GM23338 (cell line): Measurements from ENCODE around the gene GHR. TPM values are rescaled to one million over a fixed set of nuclear protein-coding genes. Genes with fewer than 3 reads are reported as not detected.

Experiments
- ATAC-seq: fragments of 200-7000 bp; cut with Tn5 transposase; 3 replicates; pipeline ENCODE4 v1.9.1; 2020
- DNase-seq: peaks from one replicate; pipeline ENCODE4 v3.0.0-alpha.2; 2015; ENCODE audit warnings: low spot score
- H2AFZ ChIP-seq: fragments of 200-600 bp; sonication (generic); 2 replicates; pipeline ENCODE4 v1.8.0; 2016; ENCODE audit warnings: antibody characterized with exemption, mild to moderate bottlenecking, moderate library complexity
- H3F3A ChIP-seq: fragments of 200-600 bp; sonication (generic); replicated peaks from 2 replicates; pipeline ENCODE4 v1.8.0; 2017; ENCODE audit warnings: antibody characterized with exemption, mixed run types, low read depth
- H3K27ac ChIP-seq: fragments of 200-600 bp; sonication (generic); 2 replicates; pipeline ENCODE4 v1.6.1; 2016; ENCODE audit warnings: low read depth
- H3K27me3 ChIP-seq: fragments of 200-600 bp; sonication (generic); 2 replicates; pipeline ENCODE4 v1.8.0; 2016; ENCODE audit warnings: mild to moderate bottlenecking, mixed run types, moderate library complexity; ENCODE audit not compliant: insufficient read depth
- H3K36me3 ChIP-seq: fragments of 200-600 bp; sonication (generic); 2 replicates; pipeline ENCODE4 v1.8.0; 2016; ENCODE audit warnings: mild to moderate bottlenecking; ENCODE audit not compliant: insufficient read depth
- H3K4me1 ChIP-seq: fragments of 200-600 bp; sonication (generic); 2 replicates; pipeline ENCODE4 v1.8.0; 2016; ENCODE audit warnings: mild to moderate bottlenecking, moderate library complexity; ENCODE audit not compliant: insufficient read depth
- H3K4me2 ChIP-seq: fragments of 200-600 bp; sonication (generic); 2 replicates; pipeline ENCODE4 v1.7.1; 2017; ENCODE audit warnings: mixed run types
- H3K4me3 ChIP-seq: fragments of 200-600 bp; sonication (generic); 2 replicates; pipeline ENCODE4 v1.6.1; 2016; ENCODE audit warnings: mixed run types
- H3K79me2 ChIP-seq: fragments of 200-600 bp; sonication (generic); replicated peaks from 2 replicates; pipeline ENCODE4 v1.8.0; 2017; ENCODE audit warnings: mild to moderate bottlenecking; ENCODE audit not compliant: insufficient read depth
- H3K9me2 ChIP-seq: fragments of 200-600 bp; sonication (generic); 2 replicates; pipeline ENCODE4 v1.8.0; 2017; ENCODE audit not compliant: insufficient read depth
- H4K20me1 ChIP-seq: fragments of 200-600 bp; sonication (generic); replicated peaks from 2 replicates; pipeline ENCODE4 v1.8.0; 2017; ENCODE audit warnings: mild to moderate bottlenecking; ENCODE audit not compliant: insufficient read depth
- H3K27ac Mint-ChIP-seq: 2 replicates; pipeline ENCODE4 v1.8.0; 2020; ENCODE audit warnings: inconsistent platforms, mild to moderate bottlenecking, moderate library complexity, mixed read lengths
- H3K27me3 Mint-ChIP-seq: 3 replicates; pipeline ENCODE4 v1.8.0; 2022; ENCODE audit warnings: low read depth, mild to moderate bottlenecking, moderate library complexity, mixed read lengths, inconsistent platforms; ENCODE audit not compliant: insufficient read depth, poor library complexity
- H3K36me3 Mint-ChIP-seq: 3 replicates; pipeline ENCODE4 v1.8.0; 2021; ENCODE audit warnings: low read depth, mild to moderate bottlenecking, inconsistent platforms, moderate library complexity, mixed read lengths
- H3K4me1 Mint-ChIP-seq: 3 replicates; pipeline ENCODE4 v1.8.0; 2020; ENCODE audit warnings: mild to moderate bottlenecking, inconsistent platforms, mixed read lengths
- H3K4me3 Mint-ChIP-seq: 3 replicates; pipeline ENCODE4 v1.8.0; 2021; ENCODE audit warnings: moderate library complexity, mild to moderate bottlenecking, inconsistent platforms, mixed read lengths
- H3K9me3 Mint-ChIP-seq: 3 replicates; pipeline ENCODE4 v1.8.0; 2020; ENCODE audit warnings: moderate library complexity, mild to moderate bottlenecking, inconsistent platforms, mixed read lengths
- CREB1 ChIP-seq: fragments of 250-450 bp; sonication (Bioruptor Pico); IDR thresholded peaks from 2 replicates; pipeline ENCODE4 v1.5.0; 2020; ENCODE audit warnings: low read depth, mild to moderate bottlenecking, moderate library complexity
- ETS1 ChIP-seq: IDR thresholded peaks from 2 replicates; pipeline ENCODE4 v1.6.1; 2016; ENCODE audit warnings: antibody characterized with exemption
- EZH2 ChIP-seq: fragments of 200-600 bp; sonication (generic); IDR thresholded peaks from one replicate; pipeline ENCODE4 v1.8.0; 2017; ENCODE audit warnings: antibody characterized with exemption, mild to moderate bottlenecking, low read depth; ENCODE audit not compliant: unreplicated experiment
- EZH2phosphoT487 ChIP-seq: fragments of 200-600 bp; sonication (generic); IDR thresholded peaks from one replicate; pipeline ENCODE4 v1.8.1; 2018; ENCODE audit warnings: antibody characterized with exemption; ENCODE audit not compliant: unreplicated experiment
- JUNB ChIP-seq: IDR thresholded peaks from one replicate; pipeline ENCODE4 v1.6.1; 2016; ENCODE audit warnings: antibody characterized with exemption; ENCODE audit not compliant: unreplicated experiment
- REST ChIP-seq: IDR thresholded peaks from one replicate; pipeline ENCODE4 v1.6.1; 2018; ENCODE audit warnings: antibody characterized with exemption; ENCODE audit not compliant: unreplicated experiment
- STAT1 ChIP-seq: IDR thresholded peaks from one replicate; pipeline ENCODE4 v1.6.1; 2016; ENCODE audit warnings: antibody characterized with exemption; ENCODE audit not compliant: unreplicated experiment
- ZNF114 ChIP-seq: fragments of 250-450 bp; sonication (Bioruptor Pico); IDR thresholded peaks from 2 replicates; pipeline ENCODE4 v1.5.0; 2020; ENCODE audit warnings: mild to moderate bottlenecking, moderate library complexity
- ZNF331 ChIP-seq: fragments of 250-450 bp; sonication (Bioruptor Pico); IDR thresholded peaks from 2 replicates; pipeline ENCODE4 v1.5.0; 2020; ENCODE audit warnings: low read depth, mild to moderate bottlenecking, moderate library complexity
- ZNF462 ChIP-seq: fragments of 250-450 bp; sonication (Bioruptor Pico); IDR thresholded peaks from 2 replicates; pipeline ENCODE4 v1.5.0; 2020; ENCODE audit warnings: mild to moderate bottlenecking, moderate library complexity
- polyA plus RNA-seq: library from polyadenylated mRNA; unstranded; fragments of >200 nt; fragmentation: Nextera tagmentation; extraction: Ambion mirVana; gene quantifications from 2 replicates; pipeline ENCODE4 v1.2.1, GENCODE V29; 2016
- total RNA-seq: library from RNA; depleted of rRNA; stranded (reverse); fragments of >200 nt; shearing (Covaris generic); gene quantifications from 2 replicates; pipeline ENCODE4 v1.2.3, GENCODE V29; 2014

Gene GHR
- total and polyA plus RNA-seq, 2 experiments from 2014 or later, result 0.21 to 1.9 TPM

GRCh38 chr5:42668254-42668653, 245.0 kb downstream of the GHR start (continued):
- TF ChIP-seq ZNF462 (CRISPR knock-in tag) (no peak), CREB1 (no peak), STAT1 (no peak), ZNF114 (CRISPR knock-in tag) (no peak), ETS1 (no peak), EZH2phosphoT487 (no peak), ZNF331 (CRISPR knock-in tag) (no peak), JUNB (no peak)

GRCh38 chr5:42672925-42673324, 249.7 kb downstream of the GHR start:
- ATAC-seq (no peak), DNase-seq (no peak)
- no peaks in the 10 kb centered on the region for H3K9me2 ChIP-seq
- no peaks in the 10 kb centered on the region for H3K4me1 ChIP-seq
- no peaks in the 10 kb centered on the region for H3K27me3 ChIP-seq
- H3K36me3 Mint-ChIP-seq, result no peaks in the 10 kb centered on the region
- no peaks in the 10 kb centered on the region for H4K20me1 ChIP-seq
- no peak overlapping the region for H3K4me2 ChIP-seq
- H3K36me3 ChIP-seq, result no peaks in the 10 kb centered on the region; the same call in 1 of the 2 replicates
- H3K79me2 ChIP-seq, result no peaks in the 10 kb centered on the region
- no peaks in the 10 kb centered on the region for H3F3A ChIP-seq
- H3K4me3 Mint-ChIP-seq, result no peak overlapping the region
- peaks cover 27% of the 10 kb centered on the region for H3K9me3 Mint-ChIP-seq
- no peak overlapping the region for H3K4me3 ChIP-seq
- no peak overlapping the region for H3K27ac ChIP-seq
- no peaks in the 10 kb centered on the region for H3K27me3 Mint-ChIP-seq
- H3K4me1 Mint-ChIP-seq, result no peaks in the 10 kb centered on the region
- no peak overlapping the region for H3K27ac Mint-ChIP-seq
- no peak overlapping the region for H2AFZ ChIP-seq
- TF ChIP-seq STAT1 (no peak), ZNF114 (CRISPR knock-in tag) (no peak), EZH2 (no peak), CREB1 (no peak), JUNB (no peak), REST (no peak), ZNF331 (CRISPR knock-in tag) (no peak)
